Psoas muscle (tissue), 8 donors: Measurements from ENCODE around the gene CCDC192. TPM values are rescaled to one million over a fixed set of nuclear protein-coding genes. Genes with fewer than 3 reads are reported as not detected.

ENCODE experiments used
- ATAC-seq, 4 donors: fragments of 200-7000 bp; cut with Tn5 transposase; one replicate each; pipeline ENCODE4 v1.9.1; 2020; ENCODE audit warnings: moderate library complexity in 3 of 4, mild to moderate bottlenecking in 2 of 4
- DNase-seq, 2 donors: peaks; one replicate each; pipeline ENCODE4 v3.0.0-alpha.2; 2020
- H3K27ac ChIP-seq: fragments of 200-600 bp; one replicate; pipeline ENCODE4 v1.8.0; 2022
- H3K27me3 ChIP-seq, 3 donors: fragments of 200-600 bp in 1 of 3; one replicate each; pipeline versions ENCODE4 v1.6.1 to v1.8.0; 2013 to 2022; ENCODE audit warnings: low read length in 2 of 3, mild to moderate bottlenecking in 2 of 3, moderate library complexity in 1 of 3; ENCODE audit not compliant: insufficient read depth in 3 of 3
- H3K36me3 ChIP-seq, 2 donors: fragments of 200-600 bp in 1 of 2; one replicate each; pipeline versions ENCODE4 v1.6.1 to v1.8.0; 2013 to 2022; ENCODE audit warnings: low read depth in 1 of 2, mild to moderate bottlenecking in 1 of 2, moderate library complexity in 1 of 2; ENCODE audit not compliant: insufficient read depth in 1 of 2
- H3K4me1 ChIP-seq: fragments of 200-600 bp; one replicate; pipeline ENCODE4 v1.8.0; 2022
- H3K4me3 ChIP-seq: fragments of 200-600 bp; one replicate; pipeline ENCODE4 v1.8.0; 2022; ENCODE audit warnings: mild to moderate bottlenecking
- H3K9me3 ChIP-seq: fragments of 200-600 bp; one replicate; pipeline ENCODE4 v1.8.0; 2022
- CTCF ChIP-seq: fragments of 200-600 bp; IDR thresholded peaks from one replicate; pipeline ENCODE4 v1.8.0; 2022; ENCODE audit warnings: antibody characterized with exemption
- WGBS, 3 donors: extraction: QIAGEN DNeasy Blood & Tissue Kit; methylation state at CpG; one replicate each; pipeline versions ENCODE4 v1.1.6 to v1.1.7; 2013; 5-methylcytosine and 5-hydroxymethylcytosine counted together
- intact Hi-C, 2 donors: fragments of 100-400 bp; cut with DNase I; formaldehyde crosslinking; loops; one replicate each; pipeline versions ENCODE4 v1.11.0 to v1.14.2; 2022
- polyA plus RNA-seq, 3 donors: library from polyadenylated mRNA; stranded (reverse); fragments of 200-250 nt; gene quantifications; one replicate each; pipeline ENCODE4 v1.2.3, GENCODE V29; 2013
- total RNA-seq, 4 donors: library from RNA; stranded (reverse); fragmentation: NEBNext Ultra II Directional in 2 of 4; extraction: Animal tissue kit (Norgen Biotek cat#: 25700) in 2 of 4; gene quantifications; one replicate each; pipeline versions ENCODE4 v1.2.1 to v1.2.4, GENCODE V29; 2021 to 2023
- donor health status: healthy with polysubstance abuse.
- donor health status: DM: no; HTN: no; CAD: no; lungs with moderate emphysema.
- donor health status: Bipolar disorder and iron deficiency.
- donor health status: healthy.
- donor health status: DM: yes; HTN: yes; CAD: no.
- donor health status: DM: no; HTN: no; CAD: no.
- donor health status: DM: no; HTN: no; CAD: no.
- donor health status: DM: yes; HTN: yes; CAD: no.

The CCDC192 gene
- total and polyA plus RNA-seq, 7 donors, result 0.12 to 1.2 (median 0.19) TPM; not detected in 4

GRCh38 chr5:127987354-127988145 is 284.4 kb downstream of the CCDC192 start:
- H3K27ac ChIP-seq, result no peak overlapping the region
- no peak for ATAC-seq
- DNase-seq, result no peak
- no peak for TF ChIP-seq CTCF
- H3K36me3 ChIP-seq, result no peaks in the 10 kb centered on the region
- no peaks in the 10 kb centered on the region for H3K9me3 ChIP-seq
- intact Hi-C loops, result no loop called here
- 97 to 98% (median 98%) methylated on average over 2 of the region's 2 CpGs for WGBS, 3 donors
- H3K27me3 ChIP-seq, result no peaks in the 10 kb centered on the region
- H3K4me3 ChIP-seq, result no peak overlapping the region
- no peaks in the 10 kb centered on the region for H3K4me1 ChIP-seq

GRCh38 chr5:127988146-127988760 is 285.1 kb downstream of the CCDC192 start:
- DNase-seq (no peak), ATAC-seq (no peak)
- intact Hi-C loops, result no loop called here
- Histone ChIP-seq H3K36me3 (no peaks in the 10 kb centered on the region), H3K4me1 (no peaks in the 10 kb centered on the region), H3K9me3 (no peaks in the 10 kb centered on the region), H3K4me3 (no peak overlapping the region), H3K27ac (no peak overlapping the region), H3K27me3 (no peaks in the 10 kb centered on the region)
- TF ChIP-seq CTCF, result no peak

Other genes starting within 250 kb of the CCDC192 start
- 10 to 100 TPM; 14.0 to 26.6 (median 16.4) TPM for gene PRRC1, start 185.8 kb upstream of the CCDC192 start, total RNA-seq
- gene PRRC1, start 185.8 kb upstream of the CCDC192 start, polyA plus RNA-seq, result 10 to 100 TPM in 2 of 3 donors, 1 to 10 TPM in 1; 7.0 to 14.4 (median 13.5) TPM
- under 1 TPM in 2 of 4 donors, not detected in 2; 0.61 to 0.69 TPM for gene CTXN3, start 54.3 kb upstream of the CCDC192 start, total RNA-seq
- under 1 TPM in 2 of 3 donors, not detected in 1; 0.06 to 0.40 TPM for gene CTXN3, start 54.3 kb upstream of the CCDC192 start, polyA plus RNA-seq